HEK293 (cell line): ENCODE data around the gene KCTD11.

Experiments
- CTCF ChIP-seq: fragments of 450-650 bp; formaldehyde crosslinking; IDR thresholded peaks from 2 replicates; pipeline ENCODE4 v1.5.1; 2016; ENCODE audit warnings: missing biosample characterization, missing genetic modification characterization
- EGR2 ChIP-seq: fragments of 450-650 bp; formaldehyde crosslinking; IDR thresholded peaks from 2 replicates; pipeline ENCODE4 v1.5.1; 2016; ENCODE audit warnings: low read depth, missing biosample characterization, missing genetic modification characterization
- HOXA7 ChIP-seq: sonication (generic); formaldehyde crosslinking; IDR thresholded peaks from 2 replicates; pipeline ENCODE4 v1.8.1; 2022; ENCODE audit warnings: missing genetic modification reagents, borderline replicate concordance
- HOXC10 ChIP-seq: sonication (generic); formaldehyde crosslinking; IDR thresholded peaks from 2 replicates; pipeline ENCODE4 v1.8.1; 2023; ENCODE audit warnings: mild to moderate bottlenecking, missing genetic modification reagents
- KLF8 ChIP-seq: fragments of 450-650 bp; formaldehyde crosslinking; IDR thresholded peaks from 2 replicates; pipeline ENCODE4 v1.5.1; 2016; ENCODE audit warnings: missing biosample characterization, missing genetic modification characterization
- SALL2 ChIP-seq: fragments of 450-650 bp; formaldehyde crosslinking; IDR thresholded peaks from 2 replicates; pipeline ENCODE4 v1.5.0; 2017; ENCODE audit warnings: missing biosample characterization, mild to moderate bottlenecking, missing genetic modification characterization, borderline replicate concordance
- TCF7L2 ChIP-seq: IDR thresholded peaks from 2 replicates; pipeline ENCODE4 v1.6.1; 2011; ENCODE audit warnings: low read depth, mild to moderate bottlenecking, inconsistent platforms, low read length, moderate library complexity, borderline replicate concordance
- ZBTB21 ChIP-seq: fragments of 450-650 bp; formaldehyde crosslinking; IDR thresholded peaks from 2 replicates; pipeline ENCODE4 v1.5.1; 2017; ENCODE audit warnings: missing biosample characterization, missing genetic modification characterization
- ZBTB48 ChIP-seq: fragments of 450-650 bp; formaldehyde crosslinking; IDR thresholded peaks from 2 replicates; pipeline ENCODE4 v1.5.1; 2016; ENCODE audit warnings: missing biosample characterization, missing genetic modification characterization
- ZBTB7A ChIP-seq: fragments of 450-650 bp; formaldehyde crosslinking; IDR thresholded peaks from 2 replicates; pipeline ENCODE4 v1.5.1; 2016; ENCODE audit warnings: low read depth, missing biosample characterization, missing genetic modification characterization
- ZIC2 ChIP-seq: fragments of 450-650 bp; formaldehyde crosslinking; IDR thresholded peaks from 2 replicates; pipeline ENCODE4 v1.5.1; 2016; ENCODE audit warnings: missing biosample characterization, missing genetic modification characterization
- ZNF132 ChIP-seq: fragments of 450-650 bp; formaldehyde crosslinking; IDR thresholded peaks from 2 replicates; pipeline ENCODE4 v1.5.1; 2017; ENCODE audit warnings: missing biosample characterization, missing genetic modification characterization, borderline replicate concordance
- ZNF140 ChIP-seq: fragments of 450-650 bp; formaldehyde crosslinking; IDR thresholded peaks from 2 replicates; pipeline ENCODE4 v1.5.1; 2016; ENCODE audit warnings: missing biosample characterization, missing genetic modification characterization
- ZNF146 ChIP-seq: fragments of 450-650 bp; formaldehyde crosslinking; IDR thresholded peaks from 2 replicates; pipeline ENCODE4 v1.5.1; 2016; ENCODE audit warnings: missing biosample characterization, missing genetic modification characterization
- ZNF155 ChIP-seq: fragments of 450-650 bp; formaldehyde crosslinking; IDR thresholded peaks from 2 replicates; pipeline ENCODE4 v1.5.1; 2016; ENCODE audit warnings: missing biosample characterization, missing genetic modification characterization
- ZNF292 ChIP-seq: fragments of 450-650 bp; formaldehyde crosslinking; IDR thresholded peaks from 2 replicates; pipeline ENCODE4 v1.5.1; 2016; ENCODE audit warnings: low read depth, missing biosample characterization, missing genetic modification characterization, borderline replicate concordance
- ZNF335 ChIP-seq: fragments of 450-650 bp; formaldehyde crosslinking; conservative IDR thresholded peaks from 2 replicates; pipeline ENCODE4 v1.5.1; 2016; ENCODE audit warnings: missing biosample characterization, missing genetic modification characterization
- ZNF366 ChIP-seq: fragments of 450-650 bp; formaldehyde crosslinking; conservative IDR thresholded peaks from 2 replicates; pipeline ENCODE4 v1.5.1; 2016; ENCODE audit warnings: missing biosample characterization, missing genetic modification characterization
- ZNF391 ChIP-seq: fragments of 450-650 bp; formaldehyde crosslinking; IDR thresholded peaks from 2 replicates; pipeline ENCODE4 v1.5.1; 2016; ENCODE audit warnings: low read depth, missing biosample characterization, missing genetic modification characterization, borderline replicate concordance
- ZNF423 ChIP-seq: fragments of 450-650 bp; formaldehyde crosslinking; IDR thresholded peaks from 2 replicates; pipeline ENCODE4 v1.5.1; 2016; ENCODE audit warnings: missing biosample characterization, missing genetic modification characterization
- ZNF514 ChIP-seq: fragments of 450-650 bp; formaldehyde crosslinking; IDR thresholded peaks from 2 replicates; pipeline ENCODE4 v1.5.1; 2016; ENCODE audit warnings: missing biosample characterization, missing genetic modification characterization
- ZNF521 ChIP-seq: fragments of 450-650 bp; formaldehyde crosslinking; IDR thresholded peaks from 2 replicates; pipeline ENCODE4 v1.5.1; 2017; ENCODE audit warnings: missing biosample characterization, mild to moderate bottlenecking, missing genetic modification characterization
- ZNF549 ChIP-seq: fragments of 450-650 bp; IDR thresholded peaks from 2 replicates; pipeline ENCODE4 v1.5.1; 2018; ENCODE audit warnings: missing biosample characterization, missing genetic modification characterization, mild to moderate bottlenecking, inconsistent platforms, moderate library complexity
- ZNF555 ChIP-seq: fragments of 450-650 bp; formaldehyde crosslinking; conservative IDR thresholded peaks from 2 replicates; pipeline ENCODE4 v1.5.1; 2017; ENCODE audit warnings: missing biosample characterization, mild to moderate bottlenecking, missing genetic modification characterization, inconsistent platforms
- ZNF600 ChIP-seq: fragments of 450-650 bp; formaldehyde crosslinking; IDR thresholded peaks from 2 replicates; pipeline ENCODE4 v1.5.1; 2016; ENCODE audit warnings: missing biosample characterization, missing genetic modification characterization
- ZNF645 ChIP-seq: fragments of 450-650 bp; formaldehyde crosslinking; IDR thresholded peaks from 2 replicates; pipeline ENCODE4; 2016; ENCODE audit warnings: missing biosample characterization, missing genetic modification characterization
- ZNF747 ChIP-seq: fragments of 450-650 bp; formaldehyde crosslinking; IDR thresholded peaks from 2 replicates; pipeline ENCODE4 v1.5.1; 2016; ENCODE audit warnings: missing biosample characterization, missing genetic modification characterization
- ZNF776 ChIP-seq: fragments of 450-650 bp; formaldehyde crosslinking; IDR thresholded peaks from 2 replicates; pipeline ENCODE4 v1.5.0; 2017; ENCODE audit warnings: missing biosample characterization, missing genetic modification characterization, borderline replicate concordance
- ZSCAN4 ChIP-seq: fragments of 450-650 bp; formaldehyde crosslinking; IDR thresholded peaks from 2 replicates; pipeline ENCODE4 v1.5.1; 2017; ENCODE audit warnings: missing biosample characterization, missing genetic modification characterization
- TF ChIP-seq, protein P1 (sequence below): fragments of 450-650 bp; formaldehyde crosslinking; IDR thresholded peaks from 2 replicates; pipeline ENCODE4 v1.5.1; 2016; ENCODE audit warnings: missing biosample characterization, missing genetic modification characterization
- TF ChIP-seq, protein P2 (sequence below): fragments of 450-650 bp; formaldehyde crosslinking; optimal IDR thresholded peaks from 2 replicates; pipeline ENCODE3; 2016; ENCODE audit warnings: missing biosample characterization, mild to moderate bottlenecking, missing genetic modification characterization

KCTD11 gene

GRCh38 chr17:7314719-7315569, 37.0 kb upstream of the KCTD11 start, which contains the start of gene GPS2 (continued):
- TF ChIP-seq, protein P1, sequence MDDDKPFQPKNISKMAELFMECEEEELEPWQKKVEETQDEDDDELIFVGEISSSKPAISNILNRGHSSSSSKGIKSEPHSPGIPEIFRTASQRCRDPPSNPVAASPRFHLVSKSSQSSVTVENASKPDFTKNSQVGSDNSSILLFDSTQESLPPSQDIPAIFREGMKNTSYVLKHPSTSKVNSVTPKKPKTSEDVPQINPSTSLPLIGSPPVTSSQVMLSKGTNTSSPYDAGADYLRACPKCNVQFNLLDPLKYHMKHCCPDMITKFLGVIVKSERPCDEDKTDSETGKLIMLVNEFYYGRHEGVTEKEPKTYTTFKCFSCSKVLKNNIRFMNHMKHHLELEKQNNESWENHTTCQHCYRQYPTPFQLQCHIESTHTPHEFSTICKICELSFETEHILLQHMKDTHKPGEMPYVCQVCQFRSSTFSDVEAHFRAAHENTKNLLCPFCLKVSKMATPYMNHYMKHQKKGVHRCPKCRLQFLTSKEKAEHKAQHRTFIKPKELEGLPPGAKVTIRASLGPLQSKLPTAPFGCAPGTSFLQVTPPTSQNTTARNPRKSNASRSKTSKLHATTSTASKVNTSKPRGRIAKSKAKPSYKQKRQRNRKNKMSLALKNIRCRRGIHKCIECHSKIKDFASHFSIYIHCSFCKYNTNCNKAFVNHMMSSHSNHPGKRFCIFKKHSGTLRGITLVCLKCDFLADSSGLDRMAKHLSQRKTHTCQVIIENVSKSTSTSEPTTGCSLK (tag by site-specific recombination) = no peak
- TF ChIP-seq EGR2 (tag by site-specific recombination) (peak; percentile 42), ZNF423 (tag by site-specific recombination) (no peak), ZBTB21 (tag by site-specific recombination) (peak; percentile 65), ZBTB48 (tag by site-specific recombination) (peak; percentile 0; the same call in 1 of the 2 replicates), ZNF146 (tag by site-specific recombination) (no peak), TCF7L2 (no peak), ZNF776 (no peak), ZNF555 (tag by site-specific recombination) (no peak), ZNF645 (tag by site-specific recombination) (no peak), ZNF155 (tag by site-specific recombination) (no peak), ZNF292 (no peak), ZIC2 (tag by site-specific recombination) (no peak), ZNF514 (tag by site-specific recombination) (no peak), ZSCAN4 (tag by site-specific recombination) (no peak), CTCF (tag by site-specific recombination) (no peak; the same call in 1 of the 2 replicates), KLF8 (tag by site-specific recombination) (0 out of 2 replicates have a peak, but pooled peaks have one; percentile 34), ZNF335 (tag by site-specific recombination) (peak; percentile 85), ZNF140 (no peak), ZNF366 (no peak), HOXA7 (CRISPR knock-in tag) (no peak), ZNF549 (tag by site-specific recombination) (no peak), ZNF521 (tag by site-specific recombination) (no peak), ZBTB7A (tag by site-specific recombination) (peak; percentile 41; the same call in 1 of the 2 replicates), HOXC10 (CRISPR knock-in tag) (0 out of 2 replicates have a peak, but pooled peaks have one; percentile 66), SALL2 (tag by site-specific recombination) (no peak), ZNF391 (tag by site-specific recombination) (no peak), ZNF132 (tag by site-specific recombination) (no peak), ZNF600 (peak; percentile 69), ZNF747 (tag by site-specific recombination) (no peak)
- TF ChIP-seq, protein P2, sequence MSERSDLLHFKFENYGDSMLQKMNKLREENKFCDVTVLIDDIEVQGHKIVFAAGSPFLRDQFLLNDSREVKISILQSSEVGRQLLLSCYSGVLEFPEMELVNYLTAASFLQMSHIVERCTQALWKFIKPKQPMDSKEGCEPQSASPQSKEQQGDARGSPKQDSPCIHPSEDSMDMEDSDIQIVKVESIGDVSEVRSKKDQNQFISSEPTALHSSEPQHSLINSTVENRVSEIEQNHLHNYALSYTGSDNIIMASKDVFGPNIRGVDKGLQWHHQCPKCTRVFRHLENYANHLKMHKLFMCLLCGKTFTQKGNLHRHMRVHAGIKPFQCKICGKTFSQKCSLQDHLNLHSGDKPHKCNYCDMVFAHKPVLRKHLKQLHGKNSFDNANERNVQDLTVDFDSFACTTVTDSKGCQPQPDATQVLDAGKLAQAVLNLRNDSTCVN (tag by site-specific recombination) = peak; percentile 97
